ENCODE data around the gene FCHSD2. TPM values are rescaled to one million over a fixed set of nuclear protein-coding genes. Genes with fewer than 3 reads are reported as not detected.

Gene FCHSD2
- total RNA-seq, 1 donor from 2014 or later = 10.0 TPM

DNA sequence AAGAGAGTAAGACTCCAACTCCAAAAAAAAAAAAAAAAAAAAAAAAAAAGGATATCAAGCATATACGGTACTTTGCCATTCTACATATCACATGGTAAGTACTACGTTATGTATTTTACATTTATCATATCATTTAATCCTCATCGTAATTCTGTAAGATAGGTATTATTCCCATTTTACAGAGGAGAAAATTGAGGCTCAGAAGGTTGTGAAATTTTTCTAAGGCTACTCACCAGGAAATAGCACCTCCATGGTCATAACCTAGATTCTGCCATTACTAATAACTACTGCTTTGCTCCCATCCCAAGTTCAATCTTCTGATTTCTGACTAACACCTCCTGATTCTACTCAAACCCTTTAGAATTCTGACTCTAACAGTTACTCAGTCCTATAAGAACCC is 138.0 kb downstream of the FCHSD2 start:
- DNase-seq (ENCODE audit: low read depth) (no peak), FAIRE-seq (no peak)
- TF ChIP-seq, protein P1, sequence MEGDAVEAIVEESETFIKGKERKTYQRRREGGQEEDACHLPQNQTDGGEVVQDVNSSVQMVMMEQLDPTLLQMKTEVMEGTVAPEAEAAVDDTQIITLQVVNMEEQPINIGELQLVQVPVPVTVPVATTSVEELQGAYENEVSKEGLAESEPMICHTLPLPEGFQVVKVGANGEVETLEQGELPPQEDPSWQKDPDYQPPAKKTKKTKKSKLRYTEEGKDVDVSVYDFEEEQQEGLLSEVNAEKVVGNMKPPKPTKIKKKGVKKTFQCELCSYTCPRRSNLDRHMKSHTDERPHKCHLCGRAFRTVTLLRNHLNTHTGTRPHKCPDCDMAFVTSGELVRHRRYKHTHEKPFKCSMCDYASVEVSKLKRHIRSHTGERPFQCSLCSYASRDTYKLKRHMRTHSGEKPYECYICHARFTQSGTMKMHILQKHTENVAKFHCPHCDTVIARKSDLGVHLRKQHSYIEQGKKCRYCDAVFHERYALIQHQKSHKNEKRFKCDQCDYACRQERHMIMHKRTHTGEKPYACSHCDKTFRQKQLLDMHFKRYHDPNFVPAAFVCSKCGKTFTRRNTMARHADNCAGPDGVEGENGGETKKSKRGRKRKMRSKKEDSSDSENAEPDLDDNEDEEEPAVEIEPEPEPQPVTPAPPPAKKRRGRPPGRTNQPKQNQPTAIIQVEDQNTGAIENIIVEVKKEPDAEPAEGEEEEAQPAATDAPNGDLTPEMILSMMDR (IDR thresholded peaks at IDR 0.05; ENCODE audit: insufficient read depth, low read length, severe bottlenecking) = no peak
- Histone ChIP-seq H3K4me3 (ENCODE audit: low read depth, low read length) (no peak overlapping the region), H3K36me3 (ENCODE audit: control insufficient read depth, insufficient read depth, low read length) (no peaks in the 10 kb centered on the region), H3K27me3 (ENCODE audit: control insufficient read depth, insufficient read depth, low read length) (no peaks in the 10 kb centered on the region)

DNA sequence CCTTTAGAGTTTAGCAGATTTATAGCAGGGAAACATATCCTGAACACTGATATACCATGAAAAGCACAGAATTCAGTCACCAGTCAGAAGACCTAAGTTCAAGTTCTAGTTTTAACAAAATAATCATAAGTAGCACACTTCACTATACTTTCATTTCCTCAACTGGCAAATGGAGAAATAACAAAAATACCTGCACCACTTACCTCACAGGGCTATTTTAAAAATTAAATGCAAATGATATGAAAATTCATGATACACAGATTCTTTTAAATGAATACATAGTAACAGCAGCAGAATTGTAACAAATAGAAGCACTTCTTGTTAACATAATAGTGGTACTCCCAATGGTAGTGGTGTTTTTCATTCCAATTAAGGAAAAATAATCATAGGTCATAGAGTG is 139.0 kb downstream of the FCHSD2 start:
- TF ChIP-seq, protein P1 (IDR thresholded peaks at IDR 0.05; ENCODE audit: insufficient read depth, low read length, severe bottlenecking) = no peak
- Histone ChIP-seq H3K36me3 (ENCODE audit: control insufficient read depth, insufficient read depth, low read length) (no peaks in the 10 kb centered on the region), H3K4me3 (ENCODE audit: low read depth, low read length) (no peak overlapping the region), H3K27me3 (ENCODE audit: control insufficient read depth, insufficient read depth, low read length) (no peaks in the 10 kb centered on the region)
- FAIRE-seq = no peak
- DNase-seq (ENCODE audit: low read depth) = no peak

DNA sequence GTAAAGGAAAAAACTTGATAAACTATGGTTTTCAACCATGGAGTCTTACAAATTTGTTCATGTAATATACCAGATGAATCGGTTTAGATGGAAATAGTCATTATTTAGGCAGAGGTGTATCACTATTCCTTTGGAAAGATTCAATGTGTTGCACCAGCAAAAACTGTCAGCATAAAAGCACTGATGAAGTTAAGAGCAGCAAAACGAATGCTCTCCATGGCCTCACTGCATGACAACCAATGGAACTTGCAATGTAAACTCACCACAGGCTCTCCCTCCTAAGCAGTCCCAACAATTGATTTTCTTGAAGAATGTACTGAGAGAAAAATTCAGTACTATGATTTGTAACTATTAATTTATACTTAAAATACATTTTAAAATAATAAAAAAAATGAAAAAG is 139.9 kb downstream of the FCHSD2 start:
- no peak for FAIRE-seq
- TF ChIP-seq, protein P1 (IDR thresholded peaks at IDR 0.05; ENCODE audit: insufficient read depth, low read length, severe bottlenecking) = no peak
- H3K36me3 ChIP-seq (ENCODE audit: control insufficient read depth, insufficient read depth, low read length) = no peaks in the 10 kb centered on the region

DNA sequence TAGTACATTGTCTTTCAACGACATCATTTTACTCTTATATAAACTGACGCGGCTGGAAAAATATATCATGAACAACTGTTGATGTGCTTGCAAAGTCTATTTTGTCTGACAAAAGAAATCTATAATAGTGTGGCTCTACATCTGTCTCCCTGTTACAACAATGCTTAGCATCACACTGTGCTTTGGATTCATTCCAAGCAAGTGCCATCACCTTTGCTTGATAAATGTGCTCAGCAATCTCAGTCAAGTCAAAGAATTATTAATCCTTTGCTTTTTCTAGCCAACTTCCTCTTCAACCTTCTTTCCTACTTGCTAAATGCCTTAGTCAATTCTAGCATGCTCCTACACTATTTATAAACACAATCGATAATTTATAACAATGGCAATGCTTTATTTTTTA is 140.5 kb downstream of the FCHSD2 start:
- DNase-seq (ENCODE audit: low read depth) = no peak
- H3K27me3 ChIP-seq (ENCODE audit: control insufficient read depth, insufficient read depth, low read length) = no peaks in the 10 kb centered on the region
- no peak for FAIRE-seq
- no peak overlapping the region for H3K4me3 ChIP-seq (ENCODE audit: low read depth, low read length)
- no peaks in the 10 kb centered on the region for H3K36me3 ChIP-seq (ENCODE audit: control insufficient read depth, insufficient read depth, low read length)
- TF ChIP-seq, protein P1 (IDR thresholded peaks at IDR 0.05; ENCODE audit: insufficient read depth, low read length, severe bottlenecking) = no peak

More for the DNA sequence above, 139.9 kb downstream of the FCHSD2 start:
- Histone ChIP-seq H3K27me3 (ENCODE audit: control insufficient read depth, insufficient read depth, low read length) (no peaks in the 10 kb centered on the region), H3K4me3 (ENCODE audit: low read depth, low read length) (no peak overlapping the region)
- DNase-seq (ENCODE audit: low read depth) = no peak

DNA sequence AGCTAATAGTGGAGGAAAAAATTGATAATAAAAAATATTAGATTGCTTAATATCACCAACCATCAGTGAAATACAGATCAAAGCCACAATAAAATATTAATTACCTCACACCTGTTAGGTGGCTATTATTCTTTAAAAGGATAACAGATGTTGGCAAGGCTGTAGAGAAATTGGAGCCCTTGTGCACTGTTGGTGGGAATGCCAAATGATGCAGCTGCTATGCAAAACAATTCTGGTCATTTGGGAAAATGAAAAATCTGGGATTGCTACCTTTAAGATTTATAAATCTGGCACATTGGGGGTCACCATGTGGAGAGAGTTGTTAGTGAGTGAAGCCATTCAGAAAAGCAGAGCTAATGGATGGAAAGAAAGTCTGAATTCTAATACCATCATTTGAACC is 143.4 kb downstream of the FCHSD2 start:
- TF ChIP-seq, protein P1 (IDR thresholded peaks at IDR 0.05; ENCODE audit: insufficient read depth, low read length, severe bottlenecking) = no peak
- Histone ChIP-seq H3K27me3 (ENCODE audit: control insufficient read depth, insufficient read depth, low read length) (no peaks in the 10 kb centered on the region), H3K4me3 (ENCODE audit: low read depth, low read length) (no peak overlapping the region), H3K36me3 (ENCODE audit: control insufficient read depth, insufficient read depth, low read length) (no peaks in the 10 kb centered on the region)
- FAIRE-seq = no peak
- DNase-seq (ENCODE audit: low read depth) = no peak

DNA sequence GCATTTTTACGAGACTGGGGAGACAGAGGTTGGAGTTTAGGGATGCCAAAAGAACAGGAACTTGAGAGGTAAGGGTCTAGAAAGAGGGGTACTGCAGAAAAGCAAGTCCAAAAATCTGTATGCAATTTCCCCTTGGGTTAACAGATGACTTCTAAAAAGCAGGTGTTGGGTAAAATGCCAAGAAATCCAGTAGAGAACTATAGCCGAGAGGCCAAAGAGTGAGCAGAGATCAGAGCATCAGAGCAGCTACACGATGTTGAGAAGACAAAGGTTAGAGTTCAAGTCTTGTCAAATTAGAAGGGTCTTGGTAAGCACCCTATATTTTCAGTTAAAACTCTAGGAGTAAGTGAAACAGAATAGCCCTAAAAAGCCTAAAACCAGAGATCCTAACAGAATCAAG is 145.2 kb downstream of the FCHSD2 start:
- Histone ChIP-seq H3K4me3 (ENCODE audit: low read depth, low read length) (no peak overlapping the region), H3K36me3 (ENCODE audit: control insufficient read depth, insufficient read depth, low read length) (no peaks in the 10 kb centered on the region), H3K27me3 (ENCODE audit: control insufficient read depth, insufficient read depth, low read length) (no peaks in the 10 kb centered on the region)
- FAIRE-seq (no peak), DNase-seq (ENCODE audit: low read depth) (no peak)
- TF ChIP-seq, protein P1 (IDR thresholded peaks at IDR 0.05; ENCODE audit: insufficient read depth, low read length, severe bottlenecking) = no peak

Measured in bronchial epithelial cell (primary cell).